WI38 (cell line): ENCODE measurements around the gene RGS7.

Experiments used
- H3K4me3 ChIP-seq: 2 replicates; pipeline ENCODE4 v1.5.1; 2011; ENCODE audit warnings: low read depth, mild to moderate bottlenecking, control low read depth, low read length
- TF ChIP-seq, protein P1 (sequence below): IDR thresholded peaks from 2 replicates; pipeline ENCODE4 v1.5.1; 2012; ENCODE audit warnings: low read depth, mild to moderate bottlenecking, control low read depth, low read length

RGS7 gene

DNA sequence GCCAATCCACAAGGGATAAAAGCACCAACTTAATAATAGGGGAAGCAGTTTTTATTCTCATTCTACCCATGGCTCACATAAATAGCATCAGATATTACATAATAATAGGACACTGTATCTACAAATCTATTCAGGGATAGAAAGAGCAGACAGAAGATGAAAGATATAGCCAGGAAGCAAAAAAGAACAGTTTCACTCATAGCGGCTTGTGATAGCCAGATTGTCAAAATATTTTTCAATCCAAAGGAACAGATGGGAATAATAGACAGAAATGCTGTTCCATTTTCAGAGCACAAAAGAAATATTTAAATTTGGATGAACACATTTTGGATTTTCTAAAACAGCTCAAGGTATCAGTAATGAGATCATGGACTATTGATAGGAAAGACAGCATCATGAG lies 512.5 kb downstream of the RGS7 start:
- TF ChIP-seq, protein P1, sequence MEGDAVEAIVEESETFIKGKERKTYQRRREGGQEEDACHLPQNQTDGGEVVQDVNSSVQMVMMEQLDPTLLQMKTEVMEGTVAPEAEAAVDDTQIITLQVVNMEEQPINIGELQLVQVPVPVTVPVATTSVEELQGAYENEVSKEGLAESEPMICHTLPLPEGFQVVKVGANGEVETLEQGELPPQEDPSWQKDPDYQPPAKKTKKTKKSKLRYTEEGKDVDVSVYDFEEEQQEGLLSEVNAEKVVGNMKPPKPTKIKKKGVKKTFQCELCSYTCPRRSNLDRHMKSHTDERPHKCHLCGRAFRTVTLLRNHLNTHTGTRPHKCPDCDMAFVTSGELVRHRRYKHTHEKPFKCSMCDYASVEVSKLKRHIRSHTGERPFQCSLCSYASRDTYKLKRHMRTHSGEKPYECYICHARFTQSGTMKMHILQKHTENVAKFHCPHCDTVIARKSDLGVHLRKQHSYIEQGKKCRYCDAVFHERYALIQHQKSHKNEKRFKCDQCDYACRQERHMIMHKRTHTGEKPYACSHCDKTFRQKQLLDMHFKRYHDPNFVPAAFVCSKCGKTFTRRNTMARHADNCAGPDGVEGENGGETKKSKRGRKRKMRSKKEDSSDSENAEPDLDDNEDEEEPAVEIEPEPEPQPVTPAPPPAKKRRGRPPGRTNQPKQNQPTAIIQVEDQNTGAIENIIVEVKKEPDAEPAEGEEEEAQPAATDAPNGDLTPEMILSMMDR = no peak
- no peak overlapping the region for H3K4me3 ChIP-seq

DNA sequence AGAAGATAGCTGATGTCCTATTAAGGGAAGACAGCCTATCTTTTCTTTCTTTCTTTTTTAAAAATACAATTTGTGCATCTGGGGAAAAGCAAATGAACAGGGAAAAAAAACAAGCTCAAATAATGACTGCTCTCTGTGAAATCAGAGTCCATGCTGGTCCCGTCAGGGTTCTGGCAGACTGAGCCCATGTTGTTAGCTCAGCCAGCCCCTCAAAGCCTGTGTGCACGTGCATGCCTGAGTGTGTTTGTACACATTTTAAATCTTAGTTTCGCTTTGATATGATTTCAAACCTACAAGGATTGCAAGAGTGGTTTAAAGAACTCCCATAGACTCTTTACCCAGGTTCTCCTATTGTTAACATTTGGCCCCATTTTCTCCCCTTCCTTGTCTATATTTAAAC lies 513.2 kb downstream of the RGS7 start:
- H3K4me3 ChIP-seq = peak overlapping the region; percentile 13; the same call in 1 of the 2 replicates
- TF ChIP-seq, protein P1 = no peak

DNA sequence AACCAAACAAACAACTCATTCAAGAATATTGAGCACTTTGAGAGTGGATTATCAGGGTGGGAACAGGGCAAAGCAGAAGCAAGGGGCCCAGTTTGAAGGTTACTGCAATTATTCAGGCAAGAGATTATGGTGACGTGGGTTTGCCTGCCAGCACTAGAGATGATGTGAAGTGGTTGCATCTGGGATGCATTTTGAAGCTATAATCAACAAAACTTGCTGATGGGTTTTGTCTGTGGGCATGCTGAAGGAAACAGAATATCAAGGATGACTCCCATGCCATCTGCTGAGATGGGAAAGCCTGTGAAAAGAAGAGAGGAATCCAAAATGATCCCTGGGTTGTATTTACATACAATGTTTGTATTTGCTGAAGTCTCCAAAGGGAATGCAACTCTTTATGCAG lies 520.7 kb downstream of the RGS7 start:
- TF ChIP-seq, protein P1 = no peak
- H3K4me3 ChIP-seq = no peak overlapping the region

DNA sequence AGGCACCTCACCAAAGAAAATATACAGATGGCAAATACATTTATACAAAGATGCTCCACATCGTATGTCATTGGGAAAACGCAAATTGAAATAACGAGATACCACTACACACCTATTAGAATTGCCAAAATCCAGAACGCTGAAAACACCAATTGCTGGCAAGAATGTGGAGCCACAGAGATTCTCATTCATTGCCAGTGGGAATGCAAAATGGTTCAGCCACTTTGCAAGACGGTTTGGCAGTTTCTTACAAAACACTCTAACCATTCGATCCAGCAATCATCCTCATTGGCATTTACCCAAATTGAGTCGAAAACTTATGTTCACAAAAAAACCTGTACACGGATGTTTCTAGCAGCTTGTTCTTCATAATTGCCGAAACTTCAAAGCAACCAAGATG lies 521.7 kb downstream of the RGS7 start:
- H3K4me3 ChIP-seq = no peak overlapping the region
- TF ChIP-seq, protein P1 = no peak

DNA sequence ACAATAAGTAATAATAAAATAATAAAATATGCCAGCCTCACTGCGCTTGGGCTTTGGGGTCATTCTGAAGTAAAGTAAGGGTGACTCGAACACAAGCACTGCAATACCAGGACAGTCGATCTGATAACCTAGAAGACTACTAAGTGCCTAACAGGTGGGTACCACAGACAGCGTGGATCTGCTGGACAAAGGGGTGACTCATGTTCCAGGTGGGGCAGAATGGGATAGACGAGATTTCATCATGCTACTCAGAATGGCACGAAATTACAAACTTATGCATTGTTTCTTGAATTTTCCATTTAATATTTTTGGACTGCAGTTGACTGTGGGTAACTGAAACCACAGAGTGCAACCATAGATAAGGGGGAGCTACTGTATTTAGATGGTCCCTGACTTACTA lies 523.9 kb downstream of the RGS7 start:
- TF ChIP-seq, protein P1 = no peak
- no peak overlapping the region for H3K4me3 ChIP-seq

DNA sequence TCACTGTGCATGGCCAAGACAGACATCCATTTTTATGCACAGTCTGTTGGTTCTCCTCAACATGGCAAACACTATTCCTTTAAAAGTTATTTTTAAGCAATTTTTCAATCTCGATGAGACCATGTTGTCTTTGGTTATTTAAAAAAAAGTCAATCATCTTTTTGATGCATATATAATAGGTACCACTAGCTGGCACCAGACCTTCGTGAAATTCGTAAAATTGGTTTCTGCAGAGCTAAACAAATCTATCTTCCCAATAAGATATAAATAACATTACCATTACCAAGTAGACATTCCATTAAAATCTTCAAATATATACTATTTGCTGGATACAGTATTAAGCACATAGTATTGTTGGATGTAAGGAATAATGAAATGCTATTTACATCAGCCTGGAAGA lies 525.1 kb downstream of the RGS7 start:
- no peak overlapping the region for H3K4me3 ChIP-seq
- TF ChIP-seq, protein P1 = no peak

DNA sequence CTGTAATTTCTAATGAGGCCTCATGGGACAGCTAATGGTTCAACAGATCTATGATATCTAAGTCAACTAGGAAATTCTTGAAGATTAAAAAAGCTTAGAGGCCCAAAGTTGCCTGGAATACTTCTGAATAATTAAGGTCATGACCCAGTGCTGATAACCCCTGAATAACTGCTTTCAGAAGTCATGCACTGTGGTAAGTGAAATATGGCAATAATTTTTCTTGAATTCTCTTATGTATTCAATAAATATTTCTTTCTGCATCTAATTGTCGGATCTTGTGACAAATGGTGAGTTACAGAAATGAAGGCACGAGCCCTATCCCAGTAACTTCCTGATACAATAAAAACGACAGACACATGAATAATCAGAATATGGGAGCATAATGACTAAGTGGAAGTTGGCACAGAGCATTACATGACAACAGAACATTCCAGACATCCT lies 525.8 kb downstream of the RGS7 start:
- no peak overlapping the region for H3K4me3 ChIP-seq
- TF ChIP-seq, protein P1 = no peak
